H1 (cell line): Measurements from ENCODE around the gene PPP2R3C. TPM values are rescaled to one million over a fixed set of nuclear protein-coding genes. Genes with fewer than 3 reads are reported as not detected.

Experiments used
- CTCF ChIA-PET: fragments of 300-600 bp; sonication (Branson Sonifier 250); formaldehyde crosslinking; loops from one replicate; lab custom pipeline; 2021; ENCODE audit not compliant: partially characterized antibody; lab: Charles Lee
- POLR2A ChIA-PET: fragments of 300-600 bp; sonication (Branson Sonifier 250); formaldehyde crosslinking; loops from one replicate; lab custom pipeline; 2021; ENCODE audit warnings: inconsistent platforms; ENCODE audit not compliant: partially characterized antibody; lab: Charles Lee
- DNase-seq, 2 experiments: peaks; one replicate each; pipeline versions ENCODE4 v3.0.0 to v3.0.0-alpha.2; 2010 to 2022; ENCODE audit warnings: low spot score in 2 of 2, low read depth in 1 of 2, mixed read lengths in 1 of 2
- FAIRE-seq: peaks from 2 replicates; lab custom pipeline; 2011; peaks lifted over from hg19 to GRCh38; lab: Jason Lieb, UNC
- H2AFZ ChIP-seq: 2 replicates; pipeline ENCODE4 v1.8.1; 2012; ENCODE audit warnings: low read length, inconsistent platforms
- H2AK5ac ChIP-seq: 2 replicates; pipeline ENCODE4 v1.6.1; 2013; ENCODE audit warnings: low read depth, low read length
- H2BK120ac ChIP-seq: replicated peaks from 2 replicates; pipeline ENCODE3; 2013; ENCODE audit warnings: low read depth, low read length, inconsistent platforms
- H2BK12ac ChIP-seq: 2 replicates; pipeline ENCODE4 v1.6.1; 2013; ENCODE audit warnings: low read depth, low read length
- H2BK15ac ChIP-seq: 2 replicates; pipeline ENCODE4 v1.6.1; 2013; ENCODE audit warnings: low read length
- H2BK20ac ChIP-seq: 2 replicates; pipeline ENCODE4 v1.6.1; 2013; ENCODE audit warnings: low read length
- H2BK5ac ChIP-seq: 2 replicates; pipeline ENCODE4 v1.6.1; 2013; ENCODE audit warnings: low read depth, low read length
- H3K14ac ChIP-seq: 2 replicates; pipeline ENCODE4 v1.6.1; 2013; ENCODE audit warnings: inconsistent platforms; ENCODE audit not compliant: insufficient read length
- H3K18ac ChIP-seq: 2 replicates; pipeline ENCODE4 v1.6.1; 2013; ENCODE audit warnings: low read length; ENCODE audit errors: extremely low read depth
- H3K23ac ChIP-seq: 2 replicates; pipeline ENCODE4 v1.6.1; 2013; ENCODE audit warnings: inconsistent platforms; ENCODE audit not compliant: insufficient read length
- H3K23me2 ChIP-seq: 2 replicates; pipeline ENCODE4 v1.6.1; 2013; ENCODE audit warnings: low read depth, low read length
- H3K27ac ChIP-seq: 2 replicates; pipeline ENCODE4 v1.6.1; 2011; ENCODE audit warnings: low read depth, low read length, inconsistent platforms
- H3K27me3 ChIP-seq, 4 experiments: replicated peaks in 1 of 4; 1 replicate in 1 of 4; 2 replicates in 3 of 4; pipeline versions ENCODE4 v1.6.1 to v1.8.1; 2011 to 2013; ENCODE audit warnings: low read length in 3 of 4, mild to moderate bottlenecking in 3 of 4, inconsistent platforms in 2 of 4, mixed read lengths in 2 of 4, moderate library complexity in 1 of 4; ENCODE audit not compliant: control insufficient read depth in 3 of 4, insufficient read depth in 3 of 4; ENCODE audit errors: extremely low read depth in 1 of 4
- H3K36me3 ChIP-seq, 4 experiments: 2 replicates each; pipeline versions ENCODE4 v1.6.1 to v1.8.1; 2011 to 2013; ENCODE audit warnings: mild to moderate bottlenecking in 4 of 4, low read length in 3 of 4, moderate library complexity in 2 of 4, control low read depth in 1 of 4, inconsistent platforms in 1 of 4; ENCODE audit not compliant: insufficient read depth in 4 of 4, control insufficient read depth in 2 of 4
- H3K4ac ChIP-seq: replicated peaks from 2 replicates; pipeline ENCODE3; 2013; ENCODE audit warnings: low read length, low read depth, mixed read lengths, inconsistent platforms; ENCODE audit not compliant: insufficient read length
- H3K4me1 ChIP-seq, 4 experiments: replicated peaks in 1 of 4; 1 replicate in 1 of 4; 2 replicates in 3 of 4; pipeline versions ENCODE4 v1.6.1 to v1.8.1; 2011 to 2013; ENCODE audit warnings: low read length in 3 of 4, inconsistent platforms in 2 of 4, mixed read lengths in 1 of 4; ENCODE audit not compliant: insufficient read depth in 4 of 4, control insufficient read depth in 3 of 4
- H3K4me2 ChIP-seq, 2 experiments: 2 replicates each; pipeline versions ENCODE4 v1.6.1 to v1.8.1; 2011 to 2013; ENCODE audit warnings: low read depth in 2 of 2, low read length in 2 of 2, control low read depth in 1 of 2, inconsistent platforms in 1 of 2, mild to moderate bottlenecking in 1 of 2; ENCODE audit not compliant: insufficient read depth in 1 of 2
- H3K4me3 ChIP-seq, 4 experiments: fragments of 200-600, 300-600 bp in 1 of 4; sonication (generic), shearing (Covaris generic), sonication (Bioruptor Twin) in 1 of 4; 2 replicates each; pipeline versions ENCODE4 v1.5.1 to v1.8.1; 2011 to 2016; ENCODE audit warnings: low read length in 4 of 4, low read depth in 3 of 4, control low read depth in 2 of 4, inconsistent platforms in 2 of 4, mild to moderate bottlenecking in 2 of 4, mixed read lengths in 1 of 4, moderate library complexity in 1 of 4; ENCODE audit not compliant: insufficient read depth in 2 of 4; ENCODE audit errors: extremely low read depth in 1 of 4
- H3K56ac ChIP-seq: replicated peaks from 2 replicates; pipeline ENCODE3; 2013; ENCODE audit warnings: low read depth, mild to moderate bottlenecking, mixed read lengths, low read length, inconsistent platforms; ENCODE audit not compliant: insufficient read length
- H3K79me1 ChIP-seq: 2 replicates; pipeline ENCODE4 v1.6.1; 2013; ENCODE audit warnings: low read depth, low read length, control low read depth
- H3K79me2 ChIP-seq, 2 experiments: 2 replicates each; pipeline versions ENCODE4 v1.6.1 to v1.8.1; 2012 to 2013; ENCODE audit warnings: low read length in 2 of 2, mild to moderate bottlenecking in 2 of 2, inconsistent platforms in 1 of 2; ENCODE audit not compliant: insufficient read depth in 2 of 2, control insufficient read depth in 1 of 2
- H3K9ac ChIP-seq, 4 experiments: replicated peaks in 1 of 4; 1 replicate in 1 of 4; 2 replicates in 3 of 4; pipeline versions ENCODE4 v1.6.1 to v1.8.1; 2011 to 2013; ENCODE audit warnings: low read depth in 3 of 4, low read length in 3 of 4, control low read depth in 2 of 4, mild to moderate bottlenecking in 2 of 4, moderate library complexity in 2 of 4, inconsistent platforms in 1 of 4; ENCODE audit errors: extremely low read depth in 1 of 4
- H3K9me3 ChIP-seq, 2 experiments: 2 replicates each; pipeline versions ENCODE4 v1.6.1 to v1.8.1; 2012 to 2013; ENCODE audit warnings: mild to moderate bottlenecking in 2 of 2, moderate library complexity in 2 of 2, control low read depth in 1 of 2, inconsistent platforms in 1 of 2, low read depth in 1 of 2, low read length in 1 of 2, mixed read lengths in 1 of 2; ENCODE audit not compliant: insufficient read depth in 2 of 2
- H4K20me1 ChIP-seq, 2 experiments: replicated peaks in 1 of 2; 2 replicates each; pipeline versions ENCODE3 to v1.8.1; 2011 to 2013; ENCODE audit warnings: inconsistent platforms in 2 of 2, low read length in 2 of 2, mild to moderate bottlenecking in 1 of 2; ENCODE audit not compliant: insufficient read depth in 2 of 2, control insufficient read depth in 1 of 2
- H4K5ac ChIP-seq: 2 replicates; pipeline ENCODE4 v1.6.1; 2013; ENCODE audit warnings: low read length, low read depth, mixed read lengths, inconsistent platforms; ENCODE audit not compliant: insufficient read length
- H4K8ac ChIP-seq: 2 replicates; pipeline ENCODE4 v1.8.0; 2013; ENCODE audit warnings: mild to moderate bottlenecking, moderate library complexity, low read length, inconsistent platforms; ENCODE audit not compliant: insufficient read depth; ENCODE audit errors: extremely low read depth
- H4K91ac ChIP-seq: replicated peaks from 2 replicates; pipeline ENCODE3; 2013; ENCODE audit warnings: low read length, mixed read lengths, inconsistent platforms; ENCODE audit not compliant: insufficient read length
- HDAC2 ChIP-seq, 2 experiments: fragments of 300-600 bp in 1 of 2; sonication (generic) in 1 of 2; IDR thresholded peaks; 2 replicates each; pipeline ENCODE4 v1.6.1; 2011 to 2012; ENCODE audit warnings: low read depth in 2 of 2, low read length in 2 of 2, mild to moderate bottlenecking in 2 of 2, moderate library complexity in 2 of 2, borderline replicate concordance in 1 of 2, inconsistent platforms in 1 of 2
- WGBS, 2 experiments: shearing (Covaris generic) in 1 of 2; methylation state at CpG; one replicate each; pipeline versions ENCODE4 v1.1.6 to v1.1.7; 2013 to 2015; ENCODE audit warnings: low lambda C conversion rate in 2 of 2, mixed read lengths in 2 of 2, inconsistent platforms in 1 of 2, low coverage in 1 of 2, missing lambda C conversion rate in 1 of 2; ENCODE audit not compliant: insufficient replicate concordance in 2 of 2, insufficient coverage in 1 of 2, insufficient read length in 1 of 2; ENCODE audit errors: extremely low coverage in 1 of 2, missing lambda C conversion rate in 1 of 2; 5-methylcytosine and 5-hydroxymethylcytosine counted together
- polyA plus RNA-seq, 7 experiments: library from polyadenylated mRNA; depleted of rRNA in 3 of 7; stranded (reverse) in 5 of 7; unstranded in 2 of 7; fragments of >200 nt in 5 of 7; fragments of 200-250 nt in 2 of 7; gene quantifications; 1 replicate in 5 of 7; 2 replicates in 1 of 7; 4 replicates in 1 of 7; pipeline versions ENCODE4 v1.2.1 to v1.2.3, GENCODE V29; 2011 to 2013; ENCODE audit warnings: missing spikeins in 2 of 7, mixed read lengths in 2 of 7
- total RNA-seq: library from RNA; stranded (reverse); fragmentation: NEBNext Ultra II Directional; extraction: Animal tissue kit (Norgen Biotek cat#: 25700); gene quantifications from 2 replicates; pipeline ENCODE4 v1.2.1, GENCODE V29; 2021

The PPP2R3C gene
- total and polyA plus RNA-seq, 2 of the 8 experiments (the other 6 are each of a cell fraction or from before 2014, with no cell fraction given), result 7.1 to 26.7 TPM

DNA sequence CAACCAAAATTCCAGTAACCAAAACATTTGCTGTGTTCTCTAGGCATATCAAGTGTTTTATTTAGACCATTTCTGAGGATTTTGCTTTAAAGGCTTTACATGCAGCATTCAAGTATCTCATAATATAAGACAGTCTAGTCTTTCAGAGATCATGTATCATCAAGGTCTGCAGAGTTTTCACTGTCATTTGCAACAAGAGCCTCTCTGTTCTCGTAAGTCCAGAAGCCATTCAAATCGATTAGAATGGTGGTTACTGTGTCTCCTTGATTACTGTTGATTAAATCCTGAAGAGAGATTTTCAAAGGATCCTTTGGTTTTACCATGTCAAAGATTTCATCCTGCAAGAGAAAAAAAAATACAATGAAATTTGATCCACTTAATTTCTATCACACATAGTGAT, 36.3 kb downstream of the PPP2R3C start:
- 92% methylated on average over 2 of the region's 2 CpGs; no CpG with 5 or more reads in 1 of the 2 experiments for WGBS, 2 experiments
- Histone ChIP-seq H3K4me3 (no peak overlapping the region), H2BK120ac (no peak overlapping the region), H3K4me1 (no peaks in the 10 kb centered on the region), H3K4ac (no peak overlapping the region), H2AFZ (no peak overlapping the region), H3K23me2 (no peaks in the 10 kb centered on the region), H3K9ac (no peak overlapping the region), H3K9me3 (no peaks in the 10 kb centered on the region), H3K79me1 (no peaks in the 10 kb centered on the region), H4K91ac (no peak overlapping the region), H3K27ac (no peak overlapping the region), H3K79me2 (no peaks in the 10 kb centered on the region), H3K56ac (no peak overlapping the region), H2AK5ac (no peak overlapping the region), H3K23ac (no peak overlapping the region), H3K27me3 (no peaks in the 10 kb centered on the region), H4K20me1 (no peaks in the 10 kb centered on the region), H3K14ac (no peak overlapping the region), H2BK5ac (no peak overlapping the region), H3K36me3 (peaks cover 5 to 29% (median 10%) of the 10 kb centered on the region in 4 experiments; a peak in 6 of 8 replicates), H3K18ac (no peak overlapping the region), H2BK12ac (no peak overlapping the region), H2BK15ac (no peak overlapping the region), H3K4me2 (no peak overlapping the region), H2BK20ac (no peak overlapping the region), H4K5ac (no peak overlapping the region), H4K8ac (no peak overlapping the region)
- no peak for FAIRE-seq
- ChIA-PET CTCF (interaction anchor here (0.9 kb wide), 1 partner anchor 130 kb away, joined by 3 read pairs; no protein-coding TSS in a partner anchor), POLR2A (no interaction called here)
- no peak for DNase-seq
- no peak for TF ChIP-seq HDAC2 (IDR thresholded peaks at IDR 0.05; ENCODE audit: borderline replicate concordance in 1 of 2, low read depth in 2 of 2, low read length in 2 of 2)
